IPS-18a (cell line): Measurements from ENCODE around the gene AGPAT4.

Source experiments
- H3K27ac ChIP-seq: one replicate; pipeline ENCODE4 v1.5.1; 2013; ENCODE audit warnings: low read length
- H3K27me3 ChIP-seq: one replicate; pipeline ENCODE4 v1.6.1; 2013; ENCODE audit warnings: mild to moderate bottlenecking, low read length; ENCODE audit not compliant: control insufficient read depth, insufficient read depth
- H3K36me3 ChIP-seq: one replicate; pipeline ENCODE4 v1.6.1; 2013; ENCODE audit warnings: low read depth, low read length; ENCODE audit not compliant: control insufficient read depth
- H3K4me1 ChIP-seq: one replicate; pipeline ENCODE4 v1.6.1; 2013; ENCODE audit warnings: low read depth, low read length; ENCODE audit not compliant: control insufficient read depth
- H3K4me3 ChIP-seq: one replicate; pipeline ENCODE4 v1.5.1; 2013; ENCODE audit warnings: low read length
- H3K9ac ChIP-seq: one replicate; pipeline ENCODE4 v1.6.1; 2013; ENCODE audit warnings: mild to moderate bottlenecking, low read length, moderate library complexity
- H3K9me3 ChIP-seq: one replicate; pipeline ENCODE4 v1.6.1; 2013; ENCODE audit warnings: low read depth, low read length; ENCODE audit not compliant: control insufficient read depth

Gene AGPAT4

DNA sequence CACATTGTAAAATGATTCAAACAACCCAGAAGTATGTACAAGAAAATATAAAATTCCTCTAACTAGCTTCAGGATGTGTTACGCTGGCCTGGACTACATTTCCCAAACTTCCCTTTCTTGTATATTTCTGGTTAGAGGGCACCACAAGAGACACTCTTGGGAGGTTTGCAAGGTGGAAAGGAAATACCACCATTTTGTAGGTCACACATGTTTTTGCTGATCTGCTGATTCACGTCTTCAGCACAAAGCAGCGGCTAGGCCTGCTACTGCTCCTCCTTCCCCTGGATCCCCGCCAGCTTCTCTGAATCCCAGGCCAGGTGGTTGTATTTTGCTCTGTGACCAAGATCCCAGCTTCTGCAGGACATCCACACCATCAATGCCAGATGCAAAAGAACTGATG lies 104.2 kb downstream of the AGPAT4 start:
- Histone ChIP-seq H3K9ac (no peak overlapping the region), H3K27me3 (no peaks in the 10 kb centered on the region), H3K9me3 (no peaks in the 10 kb centered on the region), H3K27ac (no peak overlapping the region), H3K4me1 (peaks cover 27% of the 10 kb centered on the region), H3K4me3 (no peak overlapping the region), H3K36me3 (peaks cover 5% of the 10 kb centered on the region)

DNA sequence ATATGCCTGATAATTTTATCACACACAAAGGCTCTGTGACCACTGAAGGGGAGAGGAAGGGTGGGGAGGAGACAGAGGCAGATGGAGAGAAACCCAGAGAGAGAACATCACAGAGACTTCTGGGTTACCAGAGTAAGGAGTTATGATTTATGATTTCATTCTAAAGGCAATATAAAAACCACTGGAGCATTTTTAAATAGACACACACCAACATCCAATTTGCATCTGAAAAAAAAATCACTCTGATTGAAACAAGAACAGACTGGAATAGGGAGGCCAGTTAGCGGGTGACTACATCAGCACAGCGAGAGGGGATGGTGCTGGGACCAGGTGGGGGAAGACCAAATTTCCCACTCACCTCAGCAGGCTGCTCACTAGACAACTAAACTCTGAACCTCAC lies 104.8 kb downstream of the AGPAT4 start:
- no peak overlapping the region for H3K27ac ChIP-seq
- peaks cover 5% of the 10 kb centered on the region for H3K36me3 ChIP-seq
- H3K27me3 ChIP-seq, result no peaks in the 10 kb centered on the region
- peaks cover 27% of the 10 kb centered on the region for H3K4me1 ChIP-seq
- H3K9me3 ChIP-seq, result no peaks in the 10 kb centered on the region
- no peak overlapping the region for H3K9ac ChIP-seq
- no peak overlapping the region for H3K4me3 ChIP-seq

DNA sequence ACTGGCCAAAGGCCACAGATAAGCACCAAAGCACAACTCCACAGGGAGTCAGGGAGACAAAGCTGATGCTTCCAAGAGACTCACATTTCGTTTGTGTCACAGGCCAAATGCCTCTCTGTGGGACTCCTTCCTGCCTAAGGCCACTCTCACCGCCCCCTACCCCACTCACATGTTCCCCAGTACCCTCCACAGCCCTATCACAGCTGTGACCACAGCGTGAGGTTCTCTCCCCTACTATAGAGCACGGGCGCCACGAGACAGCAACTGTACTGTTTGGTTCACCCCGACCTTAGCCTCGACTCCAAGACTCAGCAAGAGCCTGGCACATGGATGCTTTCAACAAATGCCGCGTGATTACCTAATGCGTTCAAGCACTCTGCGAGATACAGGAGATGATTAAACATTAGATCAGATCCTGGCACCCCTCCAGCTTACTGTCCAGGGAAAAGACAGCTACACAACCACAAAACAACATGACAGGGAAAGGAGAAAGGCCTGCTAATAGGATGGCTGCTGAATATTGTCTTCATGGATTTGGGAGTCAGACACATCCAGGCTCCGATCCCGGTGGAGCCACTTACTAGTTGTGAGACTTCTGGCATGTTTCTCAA lies 105.5 kb downstream of the AGPAT4 start:
- Histone ChIP-seq H3K9me3 (no peaks in the 10 kb centered on the region), H3K27me3 (no peaks in the 10 kb centered on the region), H3K4me1 (peaks cover 27% of the 10 kb centered on the region), H3K4me3 (no peak overlapping the region), H3K9ac (no peak overlapping the region), H3K27ac (no peak overlapping the region), H3K36me3 (peaks cover 5% of the 10 kb centered on the region)

DNA sequence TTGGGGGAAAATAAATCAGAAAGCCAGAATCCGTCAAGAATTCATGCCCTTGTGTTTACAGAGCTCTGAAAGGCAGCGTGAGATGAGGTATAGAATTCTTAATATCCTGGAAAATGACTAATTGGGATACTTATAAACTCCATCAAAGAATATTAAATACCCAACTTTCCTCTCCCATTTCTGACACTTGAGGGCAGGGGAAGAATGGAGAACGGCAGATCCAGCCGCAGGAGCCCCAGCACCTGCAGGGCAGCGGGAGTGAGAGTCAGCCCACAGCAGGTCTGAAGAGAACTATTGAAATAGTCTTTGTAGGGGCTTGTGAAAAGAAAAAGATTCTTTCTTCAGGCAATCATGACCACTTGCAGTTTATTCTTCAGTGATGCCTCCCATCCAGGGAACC lies 107.2 kb downstream of the AGPAT4 start:
- Histone ChIP-seq H3K4me3 (no peak overlapping the region), H3K27me3 (no peaks in the 10 kb centered on the region), H3K9me3 (no peaks in the 10 kb centered on the region), H3K36me3 (peaks cover 5% of the 10 kb centered on the region), H3K27ac (no peak overlapping the region), H3K9ac (no peak overlapping the region), H3K4me1 (peaks cover 27% of the 10 kb centered on the region)

DNA sequence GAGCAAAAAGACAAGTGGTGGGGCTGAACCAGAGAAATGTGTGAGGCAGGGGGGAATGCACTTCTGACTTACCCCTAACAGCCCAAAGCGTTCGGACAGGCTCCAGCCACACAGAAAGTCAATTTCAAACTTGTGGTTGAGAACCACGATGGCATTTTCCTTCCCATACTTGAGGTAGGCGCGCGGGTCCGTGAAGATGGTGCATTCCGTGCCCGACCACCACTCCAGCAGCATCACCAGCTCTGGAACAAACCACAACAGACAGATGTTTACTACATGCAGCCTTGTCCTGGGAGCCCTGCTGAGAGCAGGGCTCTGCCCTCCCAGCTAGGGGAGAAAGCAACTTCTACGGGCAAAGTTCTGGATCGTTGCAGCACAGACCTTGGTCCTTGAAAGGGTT lies 107.7 kb downstream of the AGPAT4 start:
- H3K27ac ChIP-seq, result no peak overlapping the region
- H3K4me1 ChIP-seq, result peaks cover 27% of the 10 kb centered on the region
- no peaks in the 10 kb centered on the region for H3K27me3 ChIP-seq
- no peak overlapping the region for H3K9ac ChIP-seq
- no peaks in the 10 kb centered on the region for H3K9me3 ChIP-seq
- H3K36me3 ChIP-seq, result peaks cover 5% of the 10 kb centered on the region
- H3K4me3 ChIP-seq, result no peak overlapping the region

DNA sequence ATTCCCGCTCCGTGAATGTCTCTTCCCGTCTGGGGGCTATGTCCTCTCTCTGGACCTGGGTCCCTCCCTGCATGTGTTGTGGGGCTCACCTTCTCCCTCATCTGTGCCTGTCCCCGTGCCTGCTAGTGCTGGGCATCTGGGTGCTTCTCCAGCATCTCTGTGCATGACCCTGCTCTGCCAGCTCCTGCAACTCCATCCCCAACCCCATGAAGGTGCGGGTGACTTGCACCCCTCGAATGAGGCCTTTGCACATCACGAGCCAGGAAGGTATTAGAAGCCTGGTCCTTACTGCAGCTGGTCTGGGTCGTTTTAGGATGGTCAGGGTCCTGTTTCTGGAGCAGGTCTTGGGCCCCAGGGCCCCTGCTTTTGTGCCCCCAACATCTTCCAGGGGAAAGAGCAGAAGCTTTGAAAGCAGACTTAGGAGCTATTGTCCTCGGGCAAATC lies 109.7 kb downstream of the AGPAT4 start:
- Histone ChIP-seq H3K36me3 (peaks cover 5% of the 10 kb centered on the region), H3K4me1 (peaks cover 22% of the 10 kb centered on the region), H3K4me3 (no peak overlapping the region), H3K9me3 (no peaks in the 10 kb centered on the region), H3K9ac (no peak overlapping the region), H3K27me3 (no peaks in the 10 kb centered on the region), H3K27ac (no peak overlapping the region)

DNA sequence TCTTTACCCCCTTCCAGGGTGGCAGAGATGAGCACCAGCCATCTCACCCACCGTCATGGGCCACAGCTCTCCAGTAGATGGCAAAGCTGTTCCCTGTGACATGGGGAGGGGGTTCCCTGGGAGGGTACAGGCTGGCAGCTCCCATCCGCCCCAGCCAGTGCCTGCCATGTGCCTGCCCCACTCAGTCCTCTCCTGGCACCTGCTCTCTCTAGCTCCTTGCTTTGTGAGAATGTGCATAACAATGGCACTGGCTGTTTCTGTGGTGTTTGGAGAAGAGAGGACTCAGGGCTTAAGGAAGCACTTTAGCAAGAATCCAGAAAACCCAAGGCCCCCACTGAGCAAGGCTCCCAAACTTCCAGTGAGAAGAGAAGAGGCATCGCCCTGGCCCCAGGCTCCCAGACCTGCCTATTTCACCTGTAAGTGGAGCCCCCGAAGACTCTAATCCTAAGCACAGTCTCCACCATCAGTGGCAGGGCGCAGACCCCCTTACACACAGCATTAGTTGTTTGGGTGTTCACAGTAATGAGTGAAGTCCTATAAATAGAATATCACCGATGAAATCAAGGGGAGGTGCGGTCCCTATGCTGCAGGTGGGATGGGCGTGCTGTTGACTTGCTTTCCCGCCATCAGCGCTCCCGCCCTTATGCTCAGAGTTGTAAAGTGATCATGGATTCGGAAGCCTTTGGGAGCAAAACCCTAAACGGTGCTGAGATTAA lies 110.2 kb downstream of the AGPAT4 start:
- Histone ChIP-seq H3K9me3 (no peaks in the 10 kb centered on the region), H3K9ac (no peak overlapping the region), H3K4me1 (peaks cover 17% of the 10 kb centered on the region), H3K4me3 (no peak overlapping the region), H3K27ac (no peak overlapping the region), H3K36me3 (peaks cover 5% of the 10 kb centered on the region), H3K27me3 (no peaks in the 10 kb centered on the region)

DNA sequence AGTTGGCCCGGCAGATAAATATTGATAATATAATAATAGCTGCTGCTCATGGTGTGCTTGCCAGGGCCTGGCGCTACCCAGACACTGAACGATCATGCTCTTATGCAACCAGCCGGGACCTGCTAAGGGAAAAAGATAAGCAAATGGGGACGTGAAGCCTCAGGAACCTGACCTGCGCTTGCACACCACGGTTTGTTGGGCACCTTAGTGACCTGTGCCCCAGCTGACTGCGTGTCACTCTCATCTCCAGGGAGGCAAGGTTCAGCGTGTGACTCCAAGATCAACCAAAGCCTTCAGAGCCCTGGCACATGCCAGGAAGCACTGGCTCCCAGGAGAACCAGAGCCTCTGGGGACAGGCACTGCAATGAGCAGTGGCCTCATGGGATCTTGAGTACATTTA lies 111.1 kb downstream of the AGPAT4 start:
- no peak overlapping the region for H3K4me3 ChIP-seq
- no peaks in the 10 kb centered on the region for H3K27me3 ChIP-seq
- H3K9ac ChIP-seq, result no peak overlapping the region
- no peak overlapping the region for H3K27ac ChIP-seq
- peaks cover 8% of the 10 kb centered on the region for H3K4me1 ChIP-seq
- peaks cover 5% of the 10 kb centered on the region for H3K36me3 ChIP-seq
- H3K9me3 ChIP-seq, result no peaks in the 10 kb centered on the region

DNA sequence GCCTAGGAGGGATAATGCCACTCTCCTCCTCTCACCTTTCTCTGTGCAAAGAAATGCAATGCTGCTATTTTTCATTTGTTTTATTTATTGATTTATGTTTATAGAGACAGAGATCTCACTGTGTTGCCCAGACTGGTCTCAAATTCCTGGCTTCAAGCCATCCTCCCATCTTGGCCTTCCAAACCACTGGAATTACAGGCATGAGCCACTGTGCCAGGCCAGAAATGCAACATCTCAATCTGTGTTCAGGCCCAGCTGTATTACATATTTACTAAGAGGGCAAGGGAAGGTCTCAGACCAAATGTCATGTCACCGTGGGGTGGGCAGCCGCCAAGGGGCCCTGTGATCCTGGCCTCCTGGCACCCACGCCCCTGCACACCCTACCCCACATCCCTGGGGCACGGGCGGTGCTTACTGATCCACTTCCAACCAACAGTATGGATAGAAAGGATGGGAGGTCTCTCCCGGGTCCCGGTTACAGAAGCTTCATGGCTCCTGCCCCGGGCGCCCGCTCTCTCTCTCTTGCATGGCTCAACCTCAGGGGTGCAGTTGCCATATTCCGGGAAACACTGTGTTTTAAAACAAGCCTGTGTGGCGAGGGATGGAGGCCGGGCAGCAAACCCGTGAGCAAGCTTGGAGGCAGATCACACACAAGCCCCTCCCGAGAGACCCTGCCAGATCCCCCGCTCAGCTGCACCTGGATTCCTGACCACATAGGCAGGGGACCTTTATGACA lies 111.8 kb downstream of the AGPAT4 start:
- no peak overlapping the region for H3K4me3 ChIP-seq
- H3K9me3 ChIP-seq, result no peaks in the 10 kb centered on the region
- no peaks in the 10 kb centered on the region for H3K27me3 ChIP-seq
- H3K36me3 ChIP-seq, result peaks cover 5% of the 10 kb centered on the region
- H3K9ac ChIP-seq, result no peak overlapping the region
- H3K4me1 ChIP-seq, result peaks cover 3% of the 10 kb centered on the region
- H3K27ac ChIP-seq, result no peak overlapping the region

DNA sequence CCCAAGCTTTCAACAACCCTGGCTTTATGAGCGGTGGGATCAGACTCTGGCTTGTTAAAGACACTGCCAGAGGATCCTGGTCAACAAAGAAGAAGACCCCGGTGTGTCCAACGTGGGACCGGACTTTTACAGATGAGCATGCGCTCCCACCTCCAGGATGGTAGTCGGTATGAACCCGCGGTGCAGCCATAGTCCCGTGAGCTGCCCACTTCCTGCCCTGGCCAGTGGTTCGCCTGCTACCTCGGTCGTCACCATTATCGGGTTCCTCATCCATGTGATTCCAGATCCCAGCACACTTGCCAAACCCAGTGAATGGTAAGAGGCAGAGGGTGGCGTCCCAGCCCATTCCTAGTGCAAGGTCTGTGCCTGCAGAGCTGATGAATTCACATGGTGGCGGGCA lies 112.7 kb downstream of the AGPAT4 start:
- Histone ChIP-seq H3K9me3 (no peaks in the 10 kb centered on the region), H3K4me3 (no peak overlapping the region), H3K27ac (no peak overlapping the region), H3K4me1 (no peaks in the 10 kb centered on the region), H3K36me3 (peaks cover 5% of the 10 kb centered on the region), H3K27me3 (no peaks in the 10 kb centered on the region), H3K9ac (no peak overlapping the region)

DNA sequence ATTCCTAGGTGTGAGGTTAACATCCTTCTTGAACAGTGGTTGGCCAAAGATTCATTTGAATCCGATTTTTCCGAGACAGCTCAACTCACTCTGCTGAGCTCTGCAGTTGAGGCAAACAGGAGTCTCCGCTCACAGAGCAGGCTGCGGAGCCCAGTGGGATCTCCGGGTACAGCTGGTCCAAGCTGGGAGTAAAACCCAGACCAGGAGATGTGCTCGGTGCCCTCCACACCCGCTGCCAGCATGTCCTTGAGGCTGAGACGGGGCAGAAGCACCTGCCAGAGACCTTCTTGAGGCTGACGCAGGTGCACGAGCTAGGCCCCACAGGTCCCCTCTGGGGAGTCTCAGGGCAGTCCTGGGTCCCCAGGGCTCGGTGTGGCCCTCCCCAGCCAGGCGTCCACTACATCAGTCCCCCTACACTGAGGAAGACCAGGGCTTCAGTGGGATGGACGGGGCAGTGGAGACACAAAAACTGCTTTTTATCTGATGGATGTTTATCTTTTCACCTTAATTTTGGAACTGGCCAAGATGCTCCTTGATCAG lies 119.0 kb downstream of the AGPAT4 start:
- H3K9ac ChIP-seq, result no peak overlapping the region
- H3K27me3 ChIP-seq, result no peaks in the 10 kb centered on the region
- H3K27ac ChIP-seq, result no peak overlapping the region
- no peak overlapping the region for H3K4me3 ChIP-seq
- H3K4me1 ChIP-seq, result no peaks in the 10 kb centered on the region
- no peaks in the 10 kb centered on the region for H3K9me3 ChIP-seq
- H3K36me3 ChIP-seq, result peaks cover 5% of the 10 kb centered on the region
